ENCODE data around the gene ZNF451. TPM values are rescaled to one million over a fixed set of nuclear protein-coding genes. Genes with fewer than 3 reads are reported as not detected.

The ZNF451 gene
- total RNA-seq, 2 experiments from 2014 or later = 38.2 to 41.4 TPM

DNA sequence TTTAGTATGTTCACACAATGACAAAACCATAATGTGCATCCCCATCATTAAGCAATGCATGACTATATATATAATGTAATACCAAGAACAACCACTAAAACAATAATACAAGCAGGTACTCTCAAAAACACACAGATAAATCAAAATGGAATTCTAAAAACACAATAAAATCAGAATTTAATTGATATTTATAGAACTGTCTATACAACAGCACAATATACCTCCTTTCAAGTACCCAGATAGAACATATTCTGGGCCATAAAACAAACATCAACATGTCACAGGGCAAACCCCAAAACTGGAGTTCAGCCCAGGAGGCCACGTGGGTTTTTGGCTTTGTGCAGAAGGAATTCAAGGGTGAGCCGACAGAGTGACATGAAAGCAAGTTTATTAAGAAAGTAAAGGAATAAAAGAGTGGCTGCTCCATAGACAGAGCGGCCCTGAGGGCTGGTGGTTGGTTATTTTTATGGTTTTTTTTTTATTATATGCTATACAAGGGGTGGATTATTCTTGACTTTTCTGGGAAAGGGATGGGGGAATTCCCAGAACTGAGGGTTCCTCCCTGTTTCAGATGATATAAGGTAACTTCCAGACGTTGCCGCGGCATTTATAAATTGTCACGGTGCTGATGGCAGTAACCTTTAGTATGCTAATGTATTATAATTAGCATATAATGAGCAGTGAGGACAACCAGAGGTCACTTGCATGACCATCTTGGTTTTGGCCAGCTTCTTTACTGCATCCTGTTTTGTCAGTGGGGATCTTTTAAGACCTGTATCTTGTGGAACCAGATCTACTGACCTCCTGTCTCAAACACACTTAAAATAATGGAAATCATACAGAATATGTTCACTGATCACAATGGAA is 126.5 kb downstream of the ZNF451 start:
- H3K9me3 Mint-ChIP-seq = peaks cover 6% of the 10 kb centered on the region
- intact Hi-C loops (cut with micrococcal nuclease) = no loop called here
- no peaks in the 10 kb centered on the region for H3K36me3 Mint-ChIP-seq
- H3K4me3 Mint-ChIP-seq = no peak overlapping the region
- H3K27ac Mint-ChIP-seq = no peak overlapping the region
- peaks cover 5% of the 10 kb centered on the region for H3K27me3 Mint-ChIP-seq
- POLR2A ChIA-PET = no interaction called here
- DNase-seq = no peak
- CTCF ChIA-PET = no interaction called here
- peaks cover 27% of the 10 kb centered on the region for H3K4me1 Mint-ChIP-seq (ENCODE audit: low read depth)

- Mint-ChIP-seq H3K9me3 (peaks cover 6% of the 10 kb centered on the region), H3K36me3 (peaks cover 1% of the 10 kb centered on the region), H3K4me3 (no peak overlapping the region)
Measured at GRCh38 chr6:57217270-57217669, 127.3 kb downstream of the ZNF451 start.

More at GRCh38 chr6:57217270-57217669, 127.3 kb downstream of the ZNF451 start:
- peaks cover 5% of the 10 kb centered on the region for H3K27me3 Mint-ChIP-seq
- CTCF ChIA-PET = no interaction called here
- POLR2A ChIA-PET = no interaction called here
- no peak for DNase-seq
- H3K27ac Mint-ChIP-seq = no peak overlapping the region
- H3K4me1 Mint-ChIP-seq (ENCODE audit: low read depth) = peaks cover 27% of the 10 kb centered on the region
- intact Hi-C loops (cut with micrococcal nuclease) = no loop called here

Other genes with a start within 250 kb of the ZNF451 start
- gene BEND6, start 135.1 kb upstream of the ZNF451 start, total RNA-seq = not detected
- gene KIAA1586, start 43.5 kb upstream of the ZNF451 start, total RNA-seq = 10 to 100 TPM; 13.7 to 15.4 TPM
- 1 to 10 TPM; 6.8 to 7.2 TPM for gene BAG2, start 82.1 kb downstream of the ZNF451 start, total RNA-seq
- 1 to 10 TPM; 1.7 to 2.2 TPM for gene RAB23, start 132.1 kb downstream of the ZNF451 start, total RNA-seq
- 10 to 100 TPM; 47.2 to 48.7 TPM for gene PRIM2, start 227.4 kb downstream of the ZNF451 start, total RNA-seq